SK-N-SH (cell line): ENCODE data around the gene CCL28. TPM values are rescaled to one million over a fixed set of nuclear protein-coding genes. Genes with fewer than 3 reads are reported as not detected.

Source experiments
- CTCF ChIA-PET: fragments of 300-600, 350-600 bp; formaldehyde crosslinking; extraction: SDS; loops from one replicate; lab custom pipeline; 2021; lab: Yijun Ruan, JAX
- POLR2A ChIA-PET: fragments of 350-600 bp; sonication (Branson Sonifier 250); formaldehyde crosslinking; extraction: SDS; loops from one replicate; lab custom pipeline; 2020; ENCODE audit warnings: antibody characterized with exemption, inconsistent platforms; lab: Yijun Ruan, JAX
- DNase-seq: peaks from one replicate; pipeline ENCODE4 v3.0.0; 2012
- H2AFZ ChIP-seq: fragments of 200-600 bp; sonication (generic); 2 replicates; pipeline ENCODE4 v1.8.1; 2016; ENCODE audit warnings: antibody characterized with exemption, mild to moderate bottlenecking, low read depth
- H3F3A ChIP-seq: fragments of 200-600 bp; sonication (generic); replicated peaks from 2 replicates; pipeline ENCODE3; 2016; ENCODE audit warnings: antibody characterized with exemption, mild to moderate bottlenecking; ENCODE audit not compliant: insufficient read depth
- H3K27ac ChIP-seq, 2 experiments: fragments of 200-500 bp in 1 of 2; fragments of 200-600 bp in 1 of 2; sonication (Bioruptor generic) in 1 of 2; sonication (generic), shearing (Covaris generic) in 1 of 2; 2 replicates each; pipeline versions ENCODE4 v1.5.1 to v1.6.1; 2014 to 2016; ENCODE audit warnings: low read depth in 2 of 2, inconsistent platforms in 1 of 2, low read length in 1 of 2, mild to moderate bottlenecking in 1 of 2, mixed read lengths in 1 of 2
- H3K27me3 ChIP-seq: fragments of 200-600 bp; sonication (generic), shearing (Covaris generic); 2 replicates; pipeline ENCODE4 v1.6.1; 2016; ENCODE audit warnings: mixed run types; ENCODE audit not compliant: insufficient read depth
- H3K36me3 ChIP-seq, 2 experiments: fragments of 200-500 bp in 1 of 2; fragments of 200-600 bp in 1 of 2; sonication (Bioruptor generic) in 1 of 2; sonication (generic) in 1 of 2; replicated peaks in 1 of 2; 2 replicates each; pipeline versions ENCODE3 to v1.5.1; 2014 to 2016; ENCODE audit warnings: low read length in 1 of 2, mild to moderate bottlenecking in 1 of 2; ENCODE audit not compliant: insufficient read depth in 2 of 2, control insufficient read depth in 1 of 2
- H3K4me1 ChIP-seq, 2 experiments: fragments of 200-500 bp in 1 of 2; fragments of 200-600 bp in 1 of 2; sonication (Bioruptor generic) in 1 of 2; sonication (generic), shearing (Covaris generic) in 1 of 2; 2 replicates each; pipeline versions ENCODE4 v1.5.1 to v1.6.1; 2014 to 2016; ENCODE audit warnings: low read depth in 1 of 2, low read length in 1 of 2, mixed run types in 1 of 2; ENCODE audit not compliant: insufficient read depth in 2 of 2, control insufficient read depth in 1 of 2
- H3K4me2 ChIP-seq: fragments of 200-600 bp; sonication (generic), shearing (Covaris generic); 2 replicates; pipeline ENCODE4 v1.6.1; 2017; ENCODE audit warnings: mixed run types
- H3K4me3 ChIP-seq, 2 experiments: fragments of 200-500 bp in 1 of 2; fragments of 200-600 bp in 1 of 2; sonication (Bioruptor generic) in 1 of 2; sonication (generic), shearing (Covaris generic) in 1 of 2; 2 replicates each; pipeline versions ENCODE4 v1.5.1 to v1.8.1; 2014 to 2016; ENCODE audit warnings: low read depth in 2 of 2, inconsistent platforms in 1 of 2, low read length in 1 of 2, mild to moderate bottlenecking in 1 of 2, mixed read lengths in 1 of 2, moderate library complexity in 1 of 2
- H3K79me2 ChIP-seq: fragments of 200-600 bp; sonication (generic); 2 replicates; pipeline ENCODE4 v1.8.1; 2017; ENCODE audit warnings: mild to moderate bottlenecking; ENCODE audit not compliant: insufficient read depth
- H3K9ac ChIP-seq: fragments of 200-600 bp; sonication (generic); 2 replicates; pipeline ENCODE4 v1.6.1; 2017; ENCODE audit warnings: mixed run types
- H3K9me2 ChIP-seq: fragments of 200-600 bp; sonication (generic); 2 replicates; pipeline ENCODE4 v1.6.1; 2017; ENCODE audit warnings: mixed run types
- H3K9me3 ChIP-seq: fragments of 200-600 bp; sonication (generic); 2 replicates; pipeline ENCODE4 v1.6.1; 2017; ENCODE audit warnings: mixed run types, mild to moderate bottlenecking, moderate library complexity
- H4K20me1 ChIP-seq: fragments of 200-600 bp; sonication (generic); 2 replicates; pipeline ENCODE4 v1.6.1; 2017; ENCODE audit warnings: mild to moderate bottlenecking, mixed run types; ENCODE audit not compliant: insufficient read depth
- ELF1 ChIP-seq: IDR thresholded peaks from 2 replicates; pipeline ENCODE4 v1.4.0; 2012
- EP300 ChIP-seq, 2 experiments: IDR thresholded peaks; 2 replicates each; pipeline versions ENCODE4 v1.4.0 to v1.6.1; 2012; ENCODE audit warnings: borderline replicate concordance in 1 of 2, low read depth in 1 of 2, low read length in 1 of 2
- FOSL2 ChIP-seq: IDR thresholded peaks from 2 replicates; pipeline ENCODE4 v1.4.0; 2012; ENCODE audit warnings: low read depth, mild to moderate bottlenecking, moderate library complexity, borderline replicate concordance
- FOXM1 ChIP-seq: IDR thresholded peaks from 2 replicates; pipeline ENCODE4 v1.4.0; 2012; ENCODE audit warnings: low read depth, mild to moderate bottlenecking
- GABPA ChIP-seq: IDR thresholded peaks from 2 replicates; pipeline ENCODE4 v1.4.0; 2012; ENCODE audit warnings: low read depth, mild to moderate bottlenecking
- JUND ChIP-seq: IDR thresholded peaks from 2 replicates; pipeline ENCODE4 v1.4.0; 2012
- MXI1 ChIP-seq: IDR thresholded peaks from 2 replicates; pipeline ENCODE4 v1.6.1; 2012; ENCODE audit warnings: mild to moderate bottlenecking, low read depth, low read length, improper control_type of control experiment
- NFIC ChIP-seq: IDR thresholded peaks from 2 replicates; pipeline ENCODE4 v1.4.0; 2012; ENCODE audit warnings: borderline replicate concordance
- NRF1 ChIP-seq: IDR thresholded peaks from 2 replicates; pipeline ENCODE4 v1.6.1; 2012; ENCODE audit warnings: low read depth, mild to moderate bottlenecking, low read length
- POLR2AphosphoS5 ChIP-seq: IDR thresholded peaks from 2 replicates; pipeline ENCODE4 v1.6.1; 2012; ENCODE audit warnings: low read depth, low read length
- RAD21 ChIP-seq: IDR thresholded peaks from 2 replicates; pipeline ENCODE4 v1.6.1; 2012; ENCODE audit warnings: mild to moderate bottlenecking, low read length
- RCOR1 ChIP-seq: fragments of 150-350 bp; IDR thresholded peaks from 2 replicates; pipeline ENCODE4 v1.6.1; 2017; ENCODE audit warnings: antibody characterized with exemption, low read length
- RXRA ChIP-seq: IDR thresholded peaks from 2 replicates; pipeline ENCODE4 v1.4.0; 2012; ENCODE audit warnings: low read depth, mild to moderate bottlenecking, borderline replicate concordance
- SIN3A ChIP-seq: IDR thresholded peaks from 2 replicates; pipeline ENCODE4 v1.6.1; 2012; ENCODE audit warnings: low read depth, mild to moderate bottlenecking, low read length, moderate library complexity, borderline replicate concordance
- SMC3 ChIP-seq: IDR thresholded peaks from 2 replicates; pipeline ENCODE4 v1.6.1; 2012; ENCODE audit warnings: low read depth, low read length, improper control_type of control experiment
- TAF1 ChIP-seq: IDR thresholded peaks from 2 replicates; pipeline ENCODE4 v1.6.1; 2012; ENCODE audit warnings: low read depth, mild to moderate bottlenecking, low read length, moderate library complexity, borderline replicate concordance
- TCF12 ChIP-seq: IDR thresholded peaks from 2 replicates; pipeline ENCODE4 v1.4.0; 2012
- TEAD4 ChIP-seq: IDR thresholded peaks from 2 replicates; pipeline ENCODE4 v1.4.0; 2012; ENCODE audit warnings: mild to moderate bottlenecking, borderline replicate concordance; ENCODE audit not compliant: insufficient read depth
- YY1 ChIP-seq: IDR thresholded peaks from 2 replicates; pipeline ENCODE4 v1.4.0; 2012; ENCODE audit warnings: low read depth, mild to moderate bottlenecking
- WGBS: methylation state at CpG from one replicate; pipeline ENCODE4 v1.1.6; 2017; ENCODE audit warnings: low lambda C conversion rate; 5-methylcytosine and 5-hydroxymethylcytosine counted together
- polyA plus RNA-seq, 3 experiments: library from polyadenylated mRNA; depleted of rRNA; stranded (reverse); fragments of >200 nt; gene quantifications; 2 replicates each; pipeline ENCODE4 v1.2.3, GENCODE V29; 2012
- TF ChIP-seq, protein P1 (sequence below): IDR thresholded peaks from 2 replicates; pipeline ENCODE4 v1.4.0; 2012; ENCODE audit warnings: low read depth, borderline replicate concordance
- TF ChIP-seq, protein P2 (sequence below): fragments of 150-350 bp; IDR thresholded peaks from 2 replicates; pipeline ENCODE4 v1.6.1; 2017; ENCODE audit warnings: antibody characterized with exemption, low read length, low read depth, borderline replicate concordance
- TF ChIP-seq, protein P3 (sequence below): IDR thresholded peaks from 2 replicates; pipeline ENCODE4 v1.4.0; 2012; ENCODE audit warnings: low read depth, borderline replicate concordance

Gene CCL28
- polyA plus RNA-seq, 1 of the 3 experiments (the other 2 are of a cell fraction): not detected

DNA sequence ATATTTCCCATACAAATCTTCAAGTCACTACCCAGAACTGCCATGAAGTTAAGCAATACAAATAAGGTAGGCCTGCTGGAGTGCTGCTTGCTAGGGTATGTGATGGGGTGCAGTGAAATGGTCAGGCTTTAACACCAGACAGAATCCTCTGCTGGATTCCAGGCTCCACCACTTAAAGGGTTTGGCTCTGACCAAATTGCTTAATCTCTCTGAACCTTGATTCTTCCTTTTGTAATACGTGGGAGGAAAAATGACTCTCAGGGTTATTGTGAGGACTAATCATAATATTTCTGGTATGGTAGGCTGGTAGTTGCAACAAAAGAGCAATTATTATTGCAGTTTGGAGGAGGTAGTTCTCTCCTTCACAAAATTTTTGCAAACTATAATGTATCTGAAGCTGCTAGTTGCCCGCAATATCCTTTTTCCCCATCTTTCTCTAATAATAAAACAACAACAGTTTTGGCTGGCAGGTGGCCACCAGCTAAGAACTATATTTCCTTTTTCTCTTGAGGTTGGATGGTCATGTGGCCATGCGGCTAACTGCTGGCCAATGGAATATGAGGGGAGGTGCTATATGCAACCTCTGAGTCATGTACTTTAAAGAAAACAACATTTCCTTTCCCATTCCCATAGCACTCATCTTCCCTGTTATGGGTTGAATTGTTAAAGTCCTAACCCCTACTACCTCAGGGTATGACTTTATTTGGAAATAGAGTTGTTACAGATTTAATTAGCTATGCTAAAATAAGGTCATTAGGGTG is 44.1 kb downstream of the CCL28 start:
- Histone ChIP-seq H3F3A (no peaks in the 10 kb centered on the region), H3K9me2 (no peaks in the 10 kb centered on the region), H3K27me3 (no peaks in the 10 kb centered on the region; the same call in 1 of the 2 replicates), H3K79me2 (no peaks in the 10 kb centered on the region), H3K36me3 (no peaks in the 10 kb centered on the region), H4K20me1 (no peaks in the 10 kb centered on the region), H3K4me2 (no peak overlapping the region), H2AFZ (no peak overlapping the region), H3K27ac (no peak overlapping the region), H3K9me3 (no peaks in the 10 kb centered on the region), H3K4me3 (no peak overlapping the region), H3K9ac (no peak overlapping the region), H3K4me1 (no peaks in the 10 kb centered on the region)
- ChIA-PET CTCF (interaction anchor here (1.2 kb wide), 1 partner anchor 22 kb away, joined by 3 read pairs; no protein-coding TSS in a partner anchor), POLR2A (no interaction called here)
- 56% methylated on average over 3 of the region's 3 CpGs for WGBS
- DNase-seq: no peak
- TF ChIP-seq EP300 (IDR thresholded peaks at IDR 0.05; ENCODE audit: borderline replicate concordance in 1 of 2, low read depth in 1 of 2, low read length in 1 of 2) (no peak), TAF1 (no peak), FOXM1 (no peak), RCOR1 (no peak), RAD21 (no peak), TEAD4 (no peak), FOSL2 (no peak), GABPA (no peak), RXRA (no peak), JUND (no peak), MXI1 (no peak)
- TF ChIP-seq, protein P1, sequence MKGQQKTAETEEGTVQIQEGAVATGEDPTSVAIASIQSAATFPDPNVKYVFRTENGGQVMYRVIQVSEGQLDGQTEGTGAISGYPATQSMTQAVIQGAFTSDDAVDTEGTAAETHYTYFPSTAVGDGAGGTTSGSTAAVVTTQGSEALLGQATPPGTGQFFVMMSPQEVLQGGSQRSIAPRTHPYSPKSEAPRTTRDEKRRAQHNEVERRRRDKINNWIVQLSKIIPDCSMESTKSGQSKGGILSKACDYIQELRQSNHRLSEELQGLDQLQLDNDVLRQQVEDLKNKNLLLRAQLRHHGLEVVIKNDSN: no peak

DNA sequence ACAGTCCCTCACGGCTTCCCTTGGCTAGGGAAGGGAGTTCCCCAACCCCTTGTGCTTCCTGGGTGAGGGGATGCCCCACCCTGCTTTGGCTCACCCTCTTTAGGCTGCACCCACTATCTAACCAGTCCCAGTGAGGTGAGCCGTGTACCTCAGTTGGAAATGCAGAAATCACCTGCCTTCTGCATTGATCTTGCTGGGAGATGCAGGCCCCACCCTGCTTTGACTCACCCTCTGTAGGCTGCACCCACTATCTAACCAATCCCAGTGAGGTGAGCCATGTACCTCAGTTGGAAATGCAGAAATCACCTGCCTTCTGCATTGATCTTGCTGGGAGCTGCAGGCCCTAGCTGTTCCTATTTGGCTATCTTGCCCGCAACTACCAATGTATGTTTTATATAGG is 44.7 kb downstream of the CCL28 start:
- no peak overlapping the region for H3K4me2 ChIP-seq
- ChIA-PET POLR2A (no interaction called here), CTCF (no interaction called here)
- TF ChIP-seq YY1 (no peak), RCOR1 (no peak), FOSL2 (no peak), ELF1 (no peak), EP300 (IDR thresholded peaks at IDR 0.05; ENCODE audit: borderline replicate concordance in 1 of 2, low read depth in 1 of 2, low read length in 1 of 2) (no peak), POLR2AphosphoS5 (no peak), JUND (no peak), MXI1 (no peak), NFIC (no peak), SMC3 (no peak), SIN3A (no peak), NRF1 (no peak), TAF1 (no peak), RXRA (no peak), TCF12 (no peak)
- TF ChIP-seq, protein P2, sequence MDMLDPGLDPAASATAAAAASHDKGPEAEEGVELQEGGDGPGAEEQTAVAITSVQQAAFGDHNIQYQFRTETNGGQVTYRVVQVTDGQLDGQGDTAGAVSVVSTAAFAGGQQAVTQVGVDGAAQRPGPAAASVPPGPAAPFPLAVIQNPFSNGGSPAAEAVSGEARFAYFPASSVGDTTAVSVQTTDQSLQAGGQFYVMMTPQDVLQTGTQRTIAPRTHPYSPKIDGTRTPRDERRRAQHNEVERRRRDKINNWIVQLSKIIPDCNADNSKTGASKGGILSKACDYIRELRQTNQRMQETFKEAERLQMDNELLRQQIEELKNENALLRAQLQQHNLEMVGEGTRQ: no peak
- TF ChIP-seq, protein P3, sequence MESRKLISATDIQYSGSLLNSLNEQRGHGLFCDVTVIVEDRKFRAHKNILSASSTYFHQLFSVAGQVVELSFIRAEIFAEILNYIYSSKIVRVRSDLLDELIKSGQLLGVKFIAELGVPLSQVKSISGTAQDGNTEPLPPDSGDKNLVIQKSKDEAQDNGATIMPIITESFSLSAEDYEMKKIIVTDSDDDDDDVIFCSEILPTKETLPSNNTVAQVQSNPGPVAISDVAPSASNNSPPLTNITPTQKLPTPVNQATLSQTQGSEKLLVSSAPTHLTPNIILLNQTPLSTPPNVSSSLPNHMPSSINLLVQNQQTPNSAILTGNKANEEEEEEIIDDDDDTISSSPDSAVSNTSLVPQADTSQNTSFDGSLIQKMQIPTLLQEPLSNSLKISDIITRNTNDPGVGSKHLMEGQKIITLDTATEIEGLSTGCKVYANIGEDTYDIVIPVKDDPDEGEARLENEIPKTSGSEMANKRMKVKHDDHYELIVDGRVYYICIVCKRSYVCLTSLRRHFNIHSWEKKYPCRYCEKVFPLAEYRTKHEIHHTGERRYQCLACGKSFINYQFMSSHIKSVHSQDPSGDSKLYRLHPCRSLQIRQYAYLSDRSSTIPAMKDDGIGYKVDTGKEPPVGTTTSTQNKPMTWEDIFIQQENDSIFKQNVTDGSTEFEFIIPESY: no peak

More for the DNA sequence above, 44.7 kb downstream of the CCL28 start:
- H3K27ac ChIP-seq: no peak overlapping the region
- WGBS: 15% methylated on average over 1 of the region's 3 CpGs
- H3F3A ChIP-seq: no peaks in the 10 kb centered on the region
- H3K4me1 ChIP-seq: no peaks in the 10 kb centered on the region
- no peaks in the 10 kb centered on the region for H3K9me3 ChIP-seq
- no peaks in the 10 kb centered on the region; the same call in 1 of the 2 replicates for H3K27me3 ChIP-seq
- H3K9ac ChIP-seq: no peak overlapping the region
- no peaks in the 10 kb centered on the region for H3K36me3 ChIP-seq
- no peak overlapping the region for H2AFZ ChIP-seq
- no peak overlapping the region for H3K4me3 ChIP-seq
- H3K9me2 ChIP-seq: no peaks in the 10 kb centered on the region
- no peaks in the 10 kb centered on the region for H3K79me2 ChIP-seq
- no peak for DNase-seq
- no peaks in the 10 kb centered on the region for H4K20me1 ChIP-seq
